CD4-positive, alpha-beta T cell (primary cell): ENCODE measurements around the gene SIRPB2. TPM values are rescaled to one million over a fixed set of nuclear protein-coding genes. Genes with fewer than 3 reads are reported as not detected.

Experiments
- ATAC-seq: fragments of 200-7000 bp; cut with Tn5 transposase; one replicate; pipeline ENCODE4 v1.10.0; 2022; ENCODE audit warnings: mild to moderate bottlenecking; ENCODE audit not compliant: poor library complexity
- CTCF ChIA-PET: fragments of 350-600 bp; sonication (Branson Sonifier 250); formaldehyde crosslinking; loops from one replicate; lab custom pipeline; 2021; ENCODE audit warnings: antibody characterized with exemption, inconsistent platforms; lab: Charles Lee
- POLR2A ChIA-PET: fragments of 350-600 bp; sonication (Branson Sonifier 250); formaldehyde crosslinking; loops from one replicate; lab custom pipeline; 2021; ENCODE audit warnings: antibody characterized with exemption, inconsistent platforms; lab: Charles Lee
- DNase-seq, 14 experiments: peaks; one replicate each; pipeline ENCODE4 v3.0.0-alpha.2; 2013 to 2020; ENCODE audit warnings: mixed read lengths in 2 of 14
- H3K27ac ChIP-seq, 2 donors: one replicate each; pipeline versions ENCODE4 v1.5.1 to v1.7.0; 2013; ENCODE audit warnings: low read length in 2 of 2, low read depth in 1 of 2, mild to moderate bottlenecking in 1 of 2
- H3K27me3 ChIP-seq, 2 experiments: 1 replicate in 1 of 2; 2 replicates in 1 of 2; pipeline versions ENCODE4 v1.6.1 to v1.7.0; 2013; ENCODE audit warnings: low read length in 2 of 2, control low read depth in 1 of 2, mild to moderate bottlenecking in 1 of 2, moderate library complexity in 1 of 2; ENCODE audit not compliant: insufficient read depth in 2 of 2, control insufficient read depth in 1 of 2
- H3K36me3 ChIP-seq: one replicate; pipeline ENCODE4 v1.6.1; 2013; ENCODE audit warnings: low read length, control low read depth; ENCODE audit not compliant: insufficient read depth
- H3K4me1 ChIP-seq: one replicate; pipeline ENCODE4 v1.6.1; 2013; ENCODE audit warnings: low read length, control low read depth; ENCODE audit not compliant: insufficient read depth
- H3K4me3 ChIP-seq: one replicate; pipeline ENCODE4 v1.5.1; 2013; ENCODE audit warnings: mild to moderate bottlenecking, low read length, moderate library complexity
- H3K9me3 ChIP-seq, 2 experiments: 1 replicate in 1 of 2; 2 replicates in 1 of 2; pipeline versions ENCODE4 v1.6.1 to v1.7.0; 2013; ENCODE audit warnings: low read length in 2 of 2, mild to moderate bottlenecking in 2 of 2, control low read depth in 1 of 2, moderate library complexity in 1 of 2; ENCODE audit not compliant: control insufficient read depth in 1 of 2, insufficient read depth in 1 of 2
- H3K27ac Mint-ChIP-seq: one replicate; pipeline ENCODE4 v1.8.0; 2020; ENCODE audit warnings: mixed read lengths
- H3K27me3 Mint-ChIP-seq: one replicate; pipeline ENCODE4 v1.8.0; 2021; ENCODE audit warnings: mixed read lengths
- H3K36me3 Mint-ChIP-seq: one replicate; pipeline ENCODE4 v1.8.0; 2021; ENCODE audit warnings: low read depth, mixed read lengths
- H3K4me1 Mint-ChIP-seq: one replicate; pipeline ENCODE4 v1.8.0; 2021; ENCODE audit warnings: low read depth, mixed read lengths
- H3K4me3 Mint-ChIP-seq: one replicate; pipeline ENCODE4 v1.8.0; 2020; ENCODE audit warnings: mild to moderate bottlenecking, mixed read lengths
- H3K9me3 Mint-ChIP-seq: one replicate; pipeline ENCODE4 v1.8.0; 2020; ENCODE audit warnings: mixed read lengths
- intact Hi-C, 2 experiments: fragments of 100-400 bp; cut with DNase I in 1 of 2; cut with micrococcal nuclease in 1 of 2; formaldehyde crosslinking; loops; one replicate each; pipeline versions ENCODE4 v1.15.1 to v1.9.0; 2023 to 2025; cut with DNase I, micrococcal nuclease
- total RNA-seq, 174 experiments: library from RNA in 2 of 174; stranded (reverse) in 2 of 174; gene quantifications; one replicate each; pipeline ENCODE4 v1.2.3 and lab custom pipeline; 2021 to 2026
- TF ChIP-seq, protein P1 (sequence below): fragments of 200-600 bp; IDR thresholded peaks from one replicate; pipeline ENCODE4 v1.8.0; 2022; ENCODE audit warnings: antibody characterized with exemption, mild to moderate bottlenecking

SIRPB2 gene
- total RNA-seq, 2 experiments from 2014 or later: 0.20 to 0.49 TPM

DNA sequence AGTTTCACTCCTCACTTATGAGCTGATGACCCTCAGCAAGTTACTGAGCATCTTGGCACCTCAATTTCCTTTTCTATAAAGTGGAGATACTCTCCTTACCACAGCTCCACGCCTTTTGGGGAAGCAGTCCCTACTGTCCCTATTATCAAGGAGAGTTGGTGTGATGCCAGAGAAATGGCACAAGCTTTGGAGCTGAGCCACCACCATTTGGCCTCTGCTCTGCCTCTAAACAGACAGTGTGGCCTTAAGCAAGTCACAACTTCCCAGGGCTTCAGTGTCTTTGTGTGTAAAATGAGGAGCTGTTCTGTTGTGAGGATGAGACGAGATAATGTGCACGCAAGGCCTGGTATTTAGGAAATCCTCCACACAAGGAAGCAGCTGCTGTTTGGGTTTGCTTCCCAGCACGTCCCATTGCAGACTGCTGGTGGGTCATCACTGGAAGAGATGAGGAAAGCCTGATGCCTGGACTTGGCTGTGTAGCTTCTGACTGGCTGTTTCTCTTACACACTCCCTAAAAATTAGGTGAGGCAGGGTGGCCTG is 43.1 kb downstream of the SIRPB2 start:
- Histone ChIP-seq H3K4me1 (no peaks in the 10 kb centered on the region), H3K36me3 (peaks cover 96% of the 10 kb centered on the region), H3K27me3 (no peaks in the 10 kb centered on the region), H3K9me3 (no peaks in the 10 kb centered on the region), H3K27ac (no peak overlapping the region), H3K4me3 (no peak overlapping the region)
- H3K9me3 Mint-ChIP-seq: no peaks in the 10 kb centered on the region
- ChIA-PET POLR2A (no interaction called here), CTCF (interaction anchor here (1.7 to 2.7 kb wide), 2 partner anchors 10 to 18 kb away, joined by 5 to 9 read pairs; partner anchors contain the start of gene NSFL1C)
- H3K4me1 Mint-ChIP-seq: no peaks in the 10 kb centered on the region
- ATAC-seq: no peak
- TF ChIP-seq, protein P1, sequence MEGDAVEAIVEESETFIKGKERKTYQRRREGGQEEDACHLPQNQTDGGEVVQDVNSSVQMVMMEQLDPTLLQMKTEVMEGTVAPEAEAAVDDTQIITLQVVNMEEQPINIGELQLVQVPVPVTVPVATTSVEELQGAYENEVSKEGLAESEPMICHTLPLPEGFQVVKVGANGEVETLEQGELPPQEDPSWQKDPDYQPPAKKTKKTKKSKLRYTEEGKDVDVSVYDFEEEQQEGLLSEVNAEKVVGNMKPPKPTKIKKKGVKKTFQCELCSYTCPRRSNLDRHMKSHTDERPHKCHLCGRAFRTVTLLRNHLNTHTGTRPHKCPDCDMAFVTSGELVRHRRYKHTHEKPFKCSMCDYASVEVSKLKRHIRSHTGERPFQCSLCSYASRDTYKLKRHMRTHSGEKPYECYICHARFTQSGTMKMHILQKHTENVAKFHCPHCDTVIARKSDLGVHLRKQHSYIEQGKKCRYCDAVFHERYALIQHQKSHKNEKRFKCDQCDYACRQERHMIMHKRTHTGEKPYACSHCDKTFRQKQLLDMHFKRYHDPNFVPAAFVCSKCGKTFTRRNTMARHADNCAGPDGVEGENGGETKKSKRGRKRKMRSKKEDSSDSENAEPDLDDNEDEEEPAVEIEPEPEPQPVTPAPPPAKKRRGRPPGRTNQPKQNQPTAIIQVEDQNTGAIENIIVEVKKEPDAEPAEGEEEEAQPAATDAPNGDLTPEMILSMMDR: no peak
- no peak for DNase-seq
- H3K27me3 Mint-ChIP-seq: no peaks in the 10 kb centered on the region
- H3K4me3 Mint-ChIP-seq: no peak overlapping the region
- peaks cover 99% of the 10 kb centered on the region for H3K36me3 Mint-ChIP-seq
- intact Hi-C loops: no loop called here
- H3K27ac Mint-ChIP-seq: no peak overlapping the region

GRCh38 chr20:1446536-1446935 is 44.7 kb downstream of the SIRPB2 start:
- H3K9me3 ChIP-seq: no peaks in the 10 kb centered on the region
- Mint-ChIP-seq H3K27me3 (no peaks in the 10 kb centered on the region), H3K36me3 (peaks cover 99% of the 10 kb centered on the region), H3K4me3 (no peak overlapping the region), H3K9me3 (no peaks in the 10 kb centered on the region), H3K4me1 (peaks cover 8% of the 10 kb centered on the region), H3K27ac (no peak overlapping the region)
- H3K36me3 ChIP-seq: peaks cover 96% of the 10 kb centered on the region
- ATAC-seq (no peak), DNase-seq (no peak)
- CTCF ChIA-PET: interaction anchor here (2.7 kb wide), 1 partner anchor 9 kb away, joined by 9 read pairs; no protein-coding TSS in a partner anchor
- intact Hi-C loops: no loop called here
- no peak overlapping the region for H3K27ac ChIP-seq
- H3K27me3 ChIP-seq: no peaks in the 10 kb centered on the region
- peaks cover 2% of the 10 kb centered on the region for H3K4me1 ChIP-seq
- TF ChIP-seq, protein P1: no peak
- POLR2A ChIA-PET: no interaction called here
- no peak overlapping the region for H3K4me3 ChIP-seq

DNA sequence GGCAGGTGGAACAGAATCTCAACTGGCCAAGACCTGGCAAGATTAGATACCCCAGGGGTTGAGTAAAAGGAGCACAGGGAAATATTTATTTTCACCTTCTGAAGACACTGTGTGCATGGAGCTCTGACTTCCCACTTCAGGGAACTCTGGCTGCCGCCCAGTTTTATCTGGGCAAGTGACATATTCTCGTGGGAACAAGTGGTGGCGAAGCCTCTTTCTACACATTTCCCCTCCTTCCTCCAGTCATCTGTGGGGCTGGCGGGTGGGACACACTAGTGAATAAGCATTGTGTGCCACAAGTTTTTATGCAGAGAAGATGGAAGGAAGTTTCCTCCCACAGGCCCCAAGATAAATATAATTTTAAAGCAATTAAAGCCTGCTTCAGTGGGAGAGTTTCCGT is 48.1 kb downstream of the SIRPB2 start:
- H3K4me3 Mint-ChIP-seq: no peak overlapping the region
- intact Hi-C loops: no loop called here
- peaks cover 12% of the 10 kb centered on the region for H3K4me1 ChIP-seq
- H3K36me3 ChIP-seq: peaks cover 70% of the 10 kb centered on the region
- DNase-seq (no peak), ATAC-seq (no peak)
- ChIA-PET CTCF (no interaction called here), POLR2A (no interaction called here)
- no peak overlapping the region for H3K4me3 ChIP-seq
- H3K27ac ChIP-seq: no peak overlapping the region
- no peaks in the 10 kb centered on the region for H3K27me3 Mint-ChIP-seq
- H3K36me3 Mint-ChIP-seq: peaks cover 72% of the 10 kb centered on the region
- no peak overlapping the region for H3K27ac Mint-ChIP-seq
- H3K27me3 ChIP-seq: no peaks in the 10 kb centered on the region
- TF ChIP-seq, protein P1: no peak
- no peaks in the 10 kb centered on the region for H3K9me3 ChIP-seq
- peaks cover 24% of the 10 kb centered on the region for H3K4me1 Mint-ChIP-seq
- H3K9me3 Mint-ChIP-seq: no peaks in the 10 kb centered on the region
